ENCODE data around the gene DDX51.

The DDX51 gene, protein sequence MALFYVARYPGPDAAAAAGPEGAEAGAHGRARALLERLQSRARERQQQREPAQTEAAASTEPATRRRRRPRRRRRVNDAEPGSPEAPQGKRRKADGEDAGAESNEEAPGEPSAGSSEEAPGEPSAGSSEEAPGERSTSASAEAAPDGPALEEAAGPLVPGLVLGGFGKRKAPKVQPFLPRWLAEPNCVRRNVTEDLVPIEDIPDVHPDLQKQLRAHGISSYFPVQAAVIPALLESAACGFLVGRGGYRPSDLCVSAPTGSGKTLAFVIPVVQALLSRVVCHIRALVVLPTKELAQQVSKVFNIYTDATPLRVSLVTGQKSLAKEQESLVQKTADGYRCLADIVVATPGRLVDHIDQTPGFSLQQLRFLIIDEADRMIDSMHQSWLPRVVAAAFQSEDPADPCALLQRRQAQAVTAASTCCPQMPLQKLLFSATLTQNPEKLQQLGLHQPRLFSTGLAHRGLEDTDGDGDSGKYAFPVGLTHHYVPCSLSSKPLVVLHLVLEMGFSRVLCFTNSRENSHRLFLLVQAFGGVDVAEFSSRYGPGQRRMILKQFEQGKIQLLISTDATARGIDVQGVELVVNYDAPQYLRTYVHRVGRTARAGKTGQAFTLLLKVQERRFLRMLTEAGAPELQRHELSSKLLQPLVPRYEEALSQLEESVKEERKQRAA

DNA sequence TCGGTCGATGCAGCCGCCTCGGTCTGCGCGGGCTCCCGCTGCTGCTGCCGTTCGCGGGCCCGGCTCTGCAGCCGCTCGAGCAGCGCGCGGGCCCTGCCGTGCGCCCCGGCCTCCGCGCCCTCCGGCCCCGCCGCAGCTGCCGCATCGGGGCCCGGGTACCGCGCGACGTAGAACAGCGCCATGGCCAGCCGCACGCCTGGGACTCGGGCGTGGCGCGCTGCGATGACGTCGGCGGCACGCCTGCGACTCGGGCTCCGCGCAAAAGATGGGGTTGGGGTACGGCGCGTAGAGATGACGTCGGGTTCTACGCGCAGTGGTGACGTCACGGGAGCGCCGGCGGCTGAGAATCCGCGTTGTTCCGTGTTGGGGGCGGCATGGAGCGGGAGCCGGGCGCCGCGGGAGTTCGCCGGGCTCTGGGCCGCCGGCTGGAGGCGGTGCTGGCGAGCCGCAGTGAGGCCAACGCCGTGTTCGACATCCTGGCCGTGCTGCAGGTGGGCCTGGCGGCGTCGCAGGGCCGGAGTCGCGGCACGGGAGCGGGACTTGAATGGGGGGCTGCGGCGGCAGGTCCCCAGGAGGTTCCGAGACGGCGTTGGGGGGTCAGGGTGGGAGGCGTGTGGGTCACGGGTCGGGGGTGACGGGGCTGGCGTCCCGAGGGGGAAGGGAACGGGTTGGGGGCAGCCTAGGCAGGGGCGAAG is at the start of gene DDX51, which contains the start of gene NOC4L:
Gene DDX51, minus strand, starts transcription at position 205 of the 695 bp plus-strand sequence. Its CDS starts 23 bp downstream, at position 182.
Gene NOC4L, plus strand, starts transcription at position 343 of the 695 bp plus-strand sequence. Its CDS starts 32 bp downstream, at position 375.
- DNase-seq (ENCODE audit: low read depth): peak; percentile 92

DNA sequence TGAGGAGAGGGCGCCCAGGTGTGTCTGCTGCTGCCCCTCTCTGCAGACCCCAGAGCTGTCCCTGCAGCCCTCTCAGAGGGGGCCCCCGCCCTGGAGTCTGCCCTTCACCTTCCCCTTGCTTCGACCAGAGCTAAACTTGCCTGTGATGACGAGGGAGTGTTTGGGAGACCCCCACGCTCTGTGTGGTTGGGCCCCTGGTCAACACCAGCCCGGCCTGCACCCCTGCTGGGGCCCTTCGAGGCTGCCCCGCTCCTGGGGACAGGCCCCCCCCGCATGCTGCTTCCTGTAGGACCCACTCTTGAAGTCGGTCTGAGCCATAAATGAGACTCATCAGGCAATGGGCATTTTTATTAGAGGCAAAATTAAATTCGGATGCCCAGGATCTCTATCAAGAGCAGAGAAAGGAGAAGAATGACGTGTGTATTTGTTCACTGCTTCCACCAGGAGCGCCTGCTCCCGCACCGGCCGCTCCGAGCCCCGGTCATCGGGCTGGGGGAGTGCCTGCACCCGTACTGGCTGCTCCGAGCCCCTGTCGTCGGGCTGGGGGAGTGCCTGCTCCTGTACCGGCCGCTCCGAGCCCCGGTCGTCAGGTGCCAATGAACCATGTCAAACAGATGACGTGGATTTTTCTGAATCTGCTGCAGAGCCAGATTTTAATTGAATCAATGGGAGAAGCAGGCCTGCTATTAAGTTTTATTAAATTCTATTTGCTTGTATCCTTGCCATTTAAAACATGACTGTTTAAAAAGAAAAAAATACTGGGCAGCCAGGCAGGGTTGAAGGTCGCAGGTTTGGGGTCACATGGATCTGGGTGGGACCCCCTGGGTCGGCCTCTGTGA is 47.8 kb upstream of the DDX51 start:
- DNase-seq (ENCODE audit: low read depth): no peak

- DNase-seq (ENCODE audit: low read depth): no peak
These were observed 46.8 kb upstream of the DDX51 start for GRCh38 chr12:132190834-132191500.

DNA sequence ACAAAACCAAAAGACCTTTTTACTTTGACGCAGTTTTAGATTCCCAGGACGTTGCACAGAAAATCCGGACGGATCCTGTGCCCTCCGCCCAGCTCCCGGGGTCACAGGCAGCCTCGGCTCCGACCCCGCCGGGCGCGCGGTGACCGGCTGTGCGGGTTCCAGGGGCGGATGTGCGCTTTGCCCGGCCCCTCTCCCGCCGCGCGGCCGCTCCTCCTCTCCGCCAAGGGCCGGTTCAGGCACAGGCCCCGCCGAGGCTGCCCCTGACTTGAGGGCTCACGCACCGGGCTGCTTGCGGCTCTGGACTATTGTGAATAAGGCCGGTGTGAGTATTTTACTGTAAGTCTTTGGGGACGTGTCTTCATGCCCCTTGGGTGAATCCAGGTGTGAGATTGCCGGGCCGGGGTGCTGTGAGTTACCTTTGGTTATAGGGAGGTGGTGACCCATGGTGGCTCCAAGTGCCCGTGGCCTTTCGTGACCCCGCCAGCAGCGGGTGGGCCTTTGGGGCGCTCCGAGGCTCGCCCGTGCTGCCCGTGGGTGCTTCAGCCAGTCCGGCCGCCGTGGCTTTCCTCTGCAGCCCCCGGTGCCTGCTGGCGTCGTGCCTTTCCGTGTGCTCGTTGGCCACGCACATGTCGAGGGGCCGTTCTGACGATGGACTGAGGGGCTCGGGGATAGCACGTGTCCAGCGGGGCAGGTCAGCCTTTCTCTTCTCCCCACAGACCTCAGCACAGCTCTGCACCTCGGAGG is 46.1 kb upstream of the DDX51 start:
- DNase-seq (ENCODE audit: low read depth): no peak

GRCh38 chr12:132189378-132190011 is 45.4 kb upstream of the DDX51 start:
- peak; percentile 94 for DNase-seq (ENCODE audit: low read depth)

DNA sequence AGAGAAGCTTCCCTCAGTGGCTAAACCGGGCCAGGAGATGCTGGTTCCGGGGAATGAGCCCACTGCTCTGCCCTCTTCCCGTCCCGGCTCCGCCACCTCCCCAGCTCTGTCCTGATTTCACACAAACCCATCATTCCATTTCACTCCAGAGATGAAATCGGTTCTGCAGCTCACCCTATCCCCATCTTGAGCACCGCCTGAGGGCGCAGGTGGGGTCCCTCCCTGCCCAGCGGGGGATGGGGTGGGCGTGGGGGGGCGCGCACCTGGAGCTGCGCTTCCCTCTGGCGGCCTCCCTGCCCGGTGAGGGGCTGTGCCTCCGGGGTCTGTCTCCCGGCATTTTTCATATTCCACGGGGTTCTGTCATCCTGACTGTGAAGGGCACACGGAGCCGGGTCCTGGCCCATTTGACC is 44.8 kb upstream of the DDX51 start:
- DNase-seq (ENCODE audit: low read depth): no peak

- no peak for DNase-seq (ENCODE audit: low read depth)
These were observed 44.4 kb upstream of the DDX51 start for GRCh38 chr12:132188451-132188901.

GRCh38 chr12:132187646-132188450 is 43.7 kb upstream of the DDX51 start:
- DNase-seq (ENCODE audit: low read depth): no peak

- no peak for DNase-seq (ENCODE audit: low read depth)
These were observed 42.9 kb upstream of the DDX51 start for GRCh38 chr12:132186857-132187620.

- DNase-seq (ENCODE audit: low read depth): no peak
These were observed 42.2 kb upstream of the DDX51 start for GRCh38 chr12:132186208-132186856.

DNA sequence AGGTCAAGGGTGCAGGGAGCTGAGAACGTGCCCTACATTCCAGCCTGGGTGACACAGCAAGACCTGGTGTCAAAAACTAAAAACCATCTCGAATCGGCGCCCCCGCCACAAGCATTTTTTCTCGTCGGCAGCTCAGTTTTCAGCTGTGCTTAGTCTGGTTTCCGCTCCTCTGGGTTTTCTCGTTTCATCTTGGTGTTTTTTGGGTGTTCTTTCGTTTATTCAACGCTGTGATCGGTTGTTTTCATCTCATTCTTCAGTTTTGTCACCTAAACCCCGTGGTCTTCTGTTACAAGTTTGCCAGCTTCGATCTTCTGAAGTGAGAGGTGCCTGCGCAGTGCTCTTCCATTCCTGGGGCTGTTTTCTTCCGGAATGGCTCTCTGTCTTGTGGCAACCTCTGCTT is 41.6 kb upstream of the DDX51 start:
- no peak for DNase-seq (ENCODE audit: low read depth)

- no peak for DNase-seq (ENCODE audit: low read depth)
These were observed 38.7 kb upstream of the DDX51 start for GRCh38 chr12:132182711-132183365.

DNA sequence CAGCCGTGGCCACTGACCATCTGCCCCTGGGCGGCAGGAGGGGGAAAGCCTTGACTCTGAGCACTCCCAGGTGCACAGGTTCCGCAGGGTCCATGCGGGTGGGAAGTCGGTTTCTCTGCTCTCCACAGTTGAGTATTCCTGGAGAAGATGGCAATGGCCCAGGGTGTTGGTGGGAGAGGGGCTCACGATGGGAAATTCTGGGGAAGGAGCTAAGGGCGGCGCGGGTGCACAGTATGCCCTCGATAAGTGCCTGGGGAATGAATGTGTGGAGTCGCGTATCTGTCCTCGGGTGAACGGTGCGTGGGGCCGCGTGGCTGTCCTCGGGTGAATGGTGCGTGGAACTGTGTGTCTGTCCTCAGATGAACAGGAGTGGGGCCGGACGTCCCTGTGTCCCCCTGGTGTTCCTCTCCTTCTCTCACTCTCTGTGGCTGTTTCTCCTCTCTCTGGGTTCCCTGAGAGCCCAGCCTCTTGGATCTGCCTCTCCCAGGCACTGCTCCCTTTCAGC is 38.1 kb upstream of the DDX51 start:
- DNase-seq (ENCODE audit: low read depth): no peak

GRCh38 chr12:132181570-132182200 is 37.6 kb upstream of the DDX51 start:
- no peak for DNase-seq (ENCODE audit: low read depth)

GRCh38 chr12:132180648-132181546 is 36.8 kb upstream of the DDX51 start:
- DNase-seq (ENCODE audit: low read depth): no peak
